Upper lobe of left lung (tissue), 4 donors: ENCODE data around the gene HTRA3.

ENCODE experiments used
- CTCF ChIP-seq, 6 experiments: fragments of 450-650 bp in 4 of 6; fragments of 200-600 bp in 2 of 6; sonication (generic) in 2 of 6; IDR thresholded peaks; one replicate each; pipeline ENCODE4 v1.5.1; 2016 to 2019; ENCODE audit warnings: antibody characterized with exemption in 6 of 6
- POLR2AphosphoS5 ChIP-seq, 2 donors: sonication (generic); formaldehyde crosslinking; IDR thresholded peaks; one replicate each; pipeline ENCODE4 v1.5.1; 2017; ENCODE audit warnings: antibody characterized with exemption in 2 of 2

GRCh38 chr4:8310306-8310705 is 40.8 kb downstream of the HTRA3 start:
- TF ChIP-seq CTCF (IDR thresholded peaks at IDR 0.05): no peak
- no peak for TF ChIP-seq POLR2AphosphoS5 (IDR thresholded peaks at IDR 0.05)
